ENCODE results near the gene BUD13.

The BUD13 gene

DNA sequence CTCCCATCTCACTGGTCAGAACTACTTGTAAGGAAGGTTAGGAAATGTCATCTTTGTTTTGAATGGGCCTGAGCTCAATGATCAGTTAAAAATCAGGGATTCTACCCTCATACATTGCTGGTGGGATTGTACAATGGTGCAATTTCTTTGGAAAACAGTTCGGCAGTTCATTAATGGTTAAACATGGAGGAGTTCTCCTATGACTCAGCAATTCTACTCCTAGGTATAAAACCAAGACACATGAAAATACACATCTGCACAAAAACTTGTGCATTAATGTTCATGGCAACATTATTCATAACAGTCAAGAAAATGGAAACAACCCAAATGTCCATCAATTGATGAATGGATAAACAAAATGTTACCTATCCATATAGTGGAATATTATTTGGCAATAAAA, 23.8 kb upstream of the BUD13 start:
- H3K9me3 Mint-ChIP-seq, result no peaks in the 10 kb centered on the region
- no peaks in the 10 kb centered on the region for H3K36me3 Mint-ChIP-seq (ENCODE audit: low read depth)
- peaks cover 5% of the 10 kb centered on the region for H3K4me1 Mint-ChIP-seq
- TF ChIP-seq CTCF (IDR thresholded peaks at IDR 0.05; ENCODE audit: unreplicated experiment in 3 of 3), result no peak
- no peak overlapping the region for H3K27ac Mint-ChIP-seq
- H3K4me3 Mint-ChIP-seq, result no peak overlapping the region
- peaks cover 5% of the 10 kb centered on the region for H3K27me3 Mint-ChIP-seq (ENCODE audit: low read depth)

DNA sequence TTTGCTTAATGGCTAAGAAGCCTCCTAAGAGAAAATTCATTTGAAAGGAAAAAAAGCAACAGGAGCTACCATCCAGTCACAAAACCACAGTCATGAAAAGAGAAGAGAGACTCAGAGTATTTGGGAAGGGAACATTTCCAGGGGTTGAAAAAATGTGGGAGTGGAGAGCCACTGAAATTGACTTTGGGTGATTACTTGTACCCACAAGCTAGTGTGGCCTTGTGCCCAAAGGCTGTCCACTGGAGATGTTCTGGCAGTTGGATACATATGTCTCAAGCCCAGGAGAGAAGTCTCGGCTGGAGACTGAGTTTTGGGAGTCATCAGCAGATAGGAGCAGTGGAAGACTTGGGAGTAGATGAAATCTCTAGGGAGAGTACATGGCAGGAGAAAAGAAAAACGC, 22.1 kb upstream of the BUD13 start:
- Mint-ChIP-seq H3K4me1 (peaks cover 5% of the 10 kb centered on the region), H3K4me3 (no peak overlapping the region), H3K27me3 (ENCODE audit: low read depth) (peaks cover 8% of the 10 kb centered on the region), H3K9me3 (no peaks in the 10 kb centered on the region), H3K27ac (no peak overlapping the region), H3K36me3 (ENCODE audit: low read depth) (no peaks in the 10 kb centered on the region)
- no peak for TF ChIP-seq CTCF (IDR thresholded peaks at IDR 0.05; ENCODE audit: unreplicated experiment in 3 of 3)

GRCh38 chr11:116793772-116794097, 20.9 kb upstream of the BUD13 start:
- Mint-ChIP-seq H3K9me3 (no peaks in the 10 kb centered on the region), H3K27ac (no peak overlapping the region), H3K4me1 (peaks cover 6% of the 10 kb centered on the region), H3K4me3 (no peak overlapping the region), H3K27me3 (ENCODE audit: low read depth) (peaks cover 12% of the 10 kb centered on the region), H3K36me3 (ENCODE audit: low read depth) (no peaks in the 10 kb centered on the region)
- TF ChIP-seq CTCF (IDR thresholded peaks at IDR 0.05; ENCODE audit: unreplicated experiment in 3 of 3), result no peak

- H3K27ac Mint-ChIP-seq, result no peak overlapping the region
- no peak for TF ChIP-seq CTCF (IDR thresholded peaks at IDR 0.05; ENCODE audit: unreplicated experiment in 3 of 3)
- peaks cover 12% of the 10 kb centered on the region for H3K4me1 Mint-ChIP-seq
- H3K4me3 Mint-ChIP-seq, result peak overlapping the region in 1 of 3 experiments; percentile 38
- no peaks in the 10 kb centered on the region for H3K36me3 Mint-ChIP-seq (ENCODE audit: low read depth)
- no peaks in the 10 kb centered on the region for H3K9me3 Mint-ChIP-seq
- H3K27me3 Mint-ChIP-seq (ENCODE audit: low read depth), result peaks cover 8% of the 10 kb centered on the region
These were observed 20.3 kb upstream of the BUD13 start for GRCh38 chr11:116792869-116793771.

DNA sequence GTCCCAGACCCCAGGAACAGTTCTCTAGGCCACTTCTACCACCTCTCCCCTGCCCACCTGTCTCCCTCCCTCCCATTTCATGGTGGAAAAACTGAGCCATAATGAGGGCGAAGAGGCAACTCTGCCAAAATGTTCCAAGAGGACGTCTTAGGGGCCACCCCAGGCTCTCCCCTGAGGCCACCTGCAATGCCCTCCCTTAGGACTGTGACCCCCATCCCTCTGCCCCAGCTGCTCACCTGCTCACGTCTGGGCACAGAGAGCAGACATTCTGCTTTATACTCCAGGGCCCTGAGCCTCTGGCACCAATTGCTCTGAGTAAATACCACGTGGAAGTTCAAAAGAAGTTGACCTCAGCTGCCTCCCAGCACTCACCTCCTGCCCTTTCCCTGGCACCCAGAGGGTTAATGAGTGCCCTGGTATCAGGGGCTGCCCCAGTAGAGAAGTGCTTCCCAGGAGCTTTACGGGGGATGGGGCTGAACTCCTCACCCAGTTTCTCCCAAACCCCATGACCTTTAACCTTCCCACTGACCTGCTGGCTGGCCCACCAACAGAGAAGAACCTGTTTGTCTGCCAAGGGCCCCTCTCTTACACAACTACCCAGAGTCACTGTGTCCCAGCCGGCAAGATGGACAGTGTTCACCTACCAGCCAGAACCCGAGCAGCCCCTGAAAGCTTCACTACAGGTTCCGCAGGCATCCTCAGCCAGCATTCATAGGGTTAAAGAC, 19.5 kb upstream of the BUD13 start:
- no peak for TF ChIP-seq CTCF (IDR thresholded peaks at IDR 0.05; ENCODE audit: unreplicated experiment in 3 of 3)
- Mint-ChIP-seq H3K27me3 (ENCODE audit: low read depth) (peaks cover 8% of the 10 kb centered on the region), H3K27ac (no peak overlapping the region), H3K9me3 (no peaks in the 10 kb centered on the region), H3K4me1 (peaks cover 16% of the 10 kb centered on the region), H3K36me3 (ENCODE audit: low read depth) (peaks cover under 1% of the 10 kb centered on the region), H3K4me3 (no peak overlapping the region)

Measured in nephron (organoid).